Astrocyte (in vitro differentiated cells and primary cell): Measurements from ENCODE around the gene CSNK1A1. TPM values are rescaled to one million over a fixed set of nuclear protein-coding genes. Genes with fewer than 3 reads are reported as not detected.
"Not testable (repeated sequence)": the region's sequence is repeated elsewhere in the genome, so short reads cannot be mapped to it uniquely, and the experiment has no call there.

Source experiments
- DNase-seq: peaks from one replicate; pipeline ENCODE4 v3.0.0-alpha.2; 2010; ENCODE audit warnings: low read depth
- FAIRE-seq: peaks from 2 replicates; lab custom pipeline; 2011; peaks lifted over from hg19 to GRCh38; lab: Jason Lieb, UNC
- H2AFZ ChIP-seq: 2 replicates; pipeline ENCODE4 v1.6.0; 2012; ENCODE audit warnings: low read depth, low read length, inconsistent platforms
- H3K27ac ChIP-seq: 2 replicates; pipeline ENCODE4 v1.5.1; 2011; ENCODE audit warnings: low read depth, low read length, inconsistent platforms
- H3K27me3 ChIP-seq: 2 replicates; pipeline ENCODE4 v1.6.0; 2011; ENCODE audit warnings: low read length, inconsistent platforms; ENCODE audit not compliant: insufficient read depth
- H3K36me3 ChIP-seq: 2 replicates; pipeline ENCODE4 v1.5.1; 2011; ENCODE audit warnings: low read length, inconsistent platforms; ENCODE audit not compliant: insufficient read depth
- H3K4me1 ChIP-seq: 2 replicates; pipeline ENCODE4 v1.5.1; 2011; ENCODE audit warnings: low read length, inconsistent platforms; ENCODE audit not compliant: insufficient read depth
- H3K4me2 ChIP-seq: 2 replicates; pipeline ENCODE4 v1.6.0; 2012; ENCODE audit warnings: low read length, inconsistent platforms
- H3K4me3 ChIP-seq: 2 replicates; pipeline ENCODE4 v1.5.1; 2011; ENCODE audit warnings: low read depth, mild to moderate bottlenecking, low read length, inconsistent platforms; ENCODE audit not compliant: insufficient read depth
- H3K79me2 ChIP-seq: 2 replicates; pipeline ENCODE4 v1.6.0; 2012; ENCODE audit warnings: mild to moderate bottlenecking, low read length, inconsistent platforms; ENCODE audit not compliant: insufficient read depth
- H3K9ac ChIP-seq: 2 replicates; pipeline ENCODE4 v1.6.0; 2012; ENCODE audit warnings: mild to moderate bottlenecking, low read length, inconsistent platforms
- H3K9me3 ChIP-seq: 2 replicates; pipeline ENCODE4 v1.5.1; 2012; ENCODE audit warnings: low read depth, mild to moderate bottlenecking, low read length, inconsistent platforms; ENCODE audit not compliant: insufficient read depth
- H4K20me1 ChIP-seq: 2 replicates; pipeline ENCODE4 v1.6.0; 2012; ENCODE audit warnings: low read length, inconsistent platforms; ENCODE audit not compliant: insufficient read depth
- H3K27ac Mint-ChIP-seq: one replicate; pipeline ENCODE4 v1.8.0; 2021; ENCODE audit warnings: mild to moderate bottlenecking, mixed read lengths; ENCODE audit not compliant: unreplicated experiment
- H3K27me3 Mint-ChIP-seq: one replicate; pipeline ENCODE4 v1.8.0; 2021; ENCODE audit warnings: low read depth, mixed read lengths; ENCODE audit not compliant: unreplicated experiment
- H3K36me3 Mint-ChIP-seq: one replicate; pipeline ENCODE4 v1.8.0; 2021; ENCODE audit warnings: low read depth, mixed read lengths; ENCODE audit not compliant: unreplicated experiment
- H3K4me1 Mint-ChIP-seq: one replicate; pipeline ENCODE4 v1.8.0; 2021; ENCODE audit warnings: low read depth, mixed read lengths; ENCODE audit not compliant: unreplicated experiment
- H3K4me3 Mint-ChIP-seq: one replicate; pipeline ENCODE4 v1.8.0; 2021; ENCODE audit warnings: mild to moderate bottlenecking, moderate library complexity, mixed read lengths; ENCODE audit not compliant: unreplicated experiment
- H3K9me3 Mint-ChIP-seq: one replicate; pipeline ENCODE4 v1.8.0; 2021; ENCODE audit warnings: mild to moderate bottlenecking, mixed read lengths; ENCODE audit not compliant: unreplicated experiment
- CTCF ChIP-seq: IDR thresholded peaks from 2 replicates; pipeline ENCODE4 v1.5.1; 2011; ENCODE audit warnings: low read depth, mild to moderate bottlenecking, inconsistent platforms, low read length, moderate library complexity; ENCODE audit not compliant: insufficient read depth
- EZH2 ChIP-seq: IDR thresholded peaks from 2 replicates; pipeline ENCODE4 v1.6.1; 2012; ENCODE audit warnings: mild to moderate bottlenecking, low read length, inconsistent platforms; ENCODE audit not compliant: insufficient read depth
- total RNA-seq: library from RNA; stranded (reverse); gene quantifications from 2 replicates; pipeline ENCODE4 v1.2.1, GENCODE V29; 2021

The CSNK1A1 gene
- total RNA-seq, 1 donor from 2014 or later: 384 TPM

GRCh38 chr5:149464796-149465489, 86.3 kb downstream of the CSNK1A1 start:
- Histone ChIP-seq H3K27ac (peak overlapping the region; percentile 41), H3K4me2 (peak overlapping the region; percentile 21)

GRCh38 chr5:149461907-149462306, 89.3 kb downstream of the CSNK1A1 start:
- H3K4me2 ChIP-seq, H3K36me3 Mint-ChIP-seq, H3K9me3 ChIP-seq, H3K9ac ChIP-seq, H4K20me1 ChIP-seq, FAIRE-seq, H3K4me3 ChIP-seq, H3K27ac ChIP-seq, DNase-seq, H3K27ac Mint-ChIP-seq, H3K79me2 ChIP-seq, H3K27me3 ChIP-seq, H3K4me3 Mint-ChIP-seq, H2AFZ ChIP-seq, H3K27me3 Mint-ChIP-seq, H3K9me3 Mint-ChIP-seq, H3K36me3 ChIP-seq: not testable (repeated sequence)
- peaks cover 21% of the 10 kb centered on the region for H3K4me1 ChIP-seq
- peaks cover 27% of the 10 kb centered on the region for H3K4me1 Mint-ChIP-seq

More at GRCh38 chr5:149464796-149465489, 86.3 kb downstream of the CSNK1A1 start:
- H3K9ac ChIP-seq: no peak overlapping the region
- FAIRE-seq (no peak), DNase-seq (peak; percentile 61)
- H3K27ac Mint-ChIP-seq: peak overlapping the region; percentile 85
- H3K4me3 ChIP-seq: no peak overlapping the region
- no peaks in the 10 kb centered on the region for H3K27me3 ChIP-seq
- no peaks in the 10 kb centered on the region for H3K79me2 ChIP-seq
- H3K4me1 ChIP-seq: peaks cover 22% of the 10 kb centered on the region
- no peaks in the 10 kb centered on the region for H3K27me3 Mint-ChIP-seq
- no peaks in the 10 kb centered on the region for H4K20me1 ChIP-seq
- H3K9me3 ChIP-seq: no peaks in the 10 kb centered on the region
- H2AFZ ChIP-seq: peak overlapping the region; percentile 67
- no peaks in the 10 kb centered on the region for H3K9me3 Mint-ChIP-seq
- TF ChIP-seq EZH2 (no peak), CTCF (no peak)
- H3K36me3 Mint-ChIP-seq: no peaks in the 10 kb centered on the region
- no peak overlapping the region for H3K4me3 Mint-ChIP-seq
- H3K36me3 ChIP-seq: no peaks in the 10 kb centered on the region
- peaks cover 23% of the 10 kb centered on the region for H3K4me1 Mint-ChIP-seq

GRCh38 chr5:149459891-149460290, 91.3 kb downstream of the CSNK1A1 start:
- Histone ChIP-seq H3K36me3 (no peaks in the 10 kb centered on the region), H3K79me2 (no peaks in the 10 kb centered on the region), H2AFZ (no peak overlapping the region), H3K27me3 (no peaks in the 10 kb centered on the region), H3K9me3 (no peaks in the 10 kb centered on the region), H3K4me3 (no peak overlapping the region), H3K4me1 (peaks cover 20% of the 10 kb centered on the region), H3K9ac (no peak overlapping the region), H3K4me2 (no peak overlapping the region), H3K27ac (no peak overlapping the region), H4K20me1 (no peaks in the 10 kb centered on the region)
- H3K9me3 Mint-ChIP-seq: no peaks in the 10 kb centered on the region
- H3K36me3 Mint-ChIP-seq: peaks cover 2% of the 10 kb centered on the region
- peaks cover 29% of the 10 kb centered on the region for H3K4me1 Mint-ChIP-seq
- no peak for DNase-seq
- no peaks in the 10 kb centered on the region for H3K27me3 Mint-ChIP-seq
- FAIRE-seq: no peak
- no peak overlapping the region for H3K4me3 Mint-ChIP-seq
- TF ChIP-seq CTCF (no peak), EZH2 (no peak)
- H3K27ac Mint-ChIP-seq: no peak overlapping the region
